Testis (tissue), 3 donors: ENCODE measurements around the gene SPPL3. TPM values are rescaled to one million over a fixed set of nuclear protein-coding genes. Genes with fewer than 3 reads are reported as not detected.

Experiments used
- DNase-seq: peaks from one replicate; pipeline ENCODE4 v3.0.0-alpha.2; 2019
- H3K27ac ChIP-seq, 2 donors: fragments of 200-600 bp; sonication (generic); one replicate each; pipeline ENCODE4 v1.5.1; 2019
- H3K27me3 ChIP-seq: fragments of 200-600 bp; sonication (generic); one replicate; pipeline ENCODE4 v1.5.1; 2019
- H3K36me3 ChIP-seq: fragments of 200-600 bp; sonication (generic); one replicate; pipeline ENCODE4 v1.5.1; 2017; ENCODE audit warnings: low read depth; ENCODE audit errors: missing control alignments
- H3K4me1 ChIP-seq: fragments of 200-600 bp; sonication (generic); one replicate; pipeline ENCODE4 v1.5.1; 2019
- H3K4me3 ChIP-seq, 2 donors: fragments of 200-600 bp; sonication (generic); one replicate each; pipeline ENCODE4 v1.5.1; 2017 to 2019
- H3K9me3 ChIP-seq: fragments of 200-600 bp; sonication (generic); one replicate; pipeline ENCODE4 v1.5.1; 2017
- POLR2A ChIP-seq: fragments of 450-650 bp; IDR thresholded peaks from one replicate; pipeline ENCODE4 v1.6.1; 2017; ENCODE audit warnings: antibody characterized with exemption, mild to moderate bottlenecking, moderate library complexity
- WGBS, 2 donors: methylation state at CpG; one replicate each; pipeline ENCODE4 v1.1.5; 2018; 5-methylcytosine and 5-hydroxymethylcytosine counted together
- intact Hi-C: fragments of 100-400 bp; cut with DNase I; formaldehyde crosslinking; loops from one replicate; pipeline ENCODE4 v1.15.1; 2023; ENCODE audit warnings: low total_unique reads
- polyA plus RNA-seq: library from polyadenylated mRNA; stranded (reverse); fragments of 350-450 nt; fragmentation: Illumina TruSeq; extraction: RNeasy Lipid Tissue Mini Kit (QIAGEN cat#74804); gene quantifications from one replicate; pipeline ENCODE4 v1.2.3, GENCODE V29; 2014; ENCODE audit warnings: low read depth, low replicate concordance; ENCODE audit not compliant: insufficient read depth
- total RNA-seq, 2 donors: library from RNA; depleted of rRNA; stranded (reverse); fragments of >200 nt; gene quantifications; one replicate each; pipeline ENCODE4 v1.2.3, GENCODE V29; 2016
- TF ChIP-seq, protein P1 (sequence below), 3 experiments: fragments of 450-650 bp in 2 of 3; fragments of 200-600 bp in 1 of 3; sonication (generic) in 1 of 3; IDR thresholded peaks; one replicate each; pipeline ENCODE4 v1.5.1; 2016 to 2019; ENCODE audit warnings: antibody characterized with exemption in 3 of 3, mild to moderate bottlenecking in 2 of 3, moderate library complexity in 1 of 3

SPPL3 gene
- total and polyA plus RNA-seq, 3 donors from 2014 or later = 61.1 to 190 (median 65.4) TPM

DNA sequence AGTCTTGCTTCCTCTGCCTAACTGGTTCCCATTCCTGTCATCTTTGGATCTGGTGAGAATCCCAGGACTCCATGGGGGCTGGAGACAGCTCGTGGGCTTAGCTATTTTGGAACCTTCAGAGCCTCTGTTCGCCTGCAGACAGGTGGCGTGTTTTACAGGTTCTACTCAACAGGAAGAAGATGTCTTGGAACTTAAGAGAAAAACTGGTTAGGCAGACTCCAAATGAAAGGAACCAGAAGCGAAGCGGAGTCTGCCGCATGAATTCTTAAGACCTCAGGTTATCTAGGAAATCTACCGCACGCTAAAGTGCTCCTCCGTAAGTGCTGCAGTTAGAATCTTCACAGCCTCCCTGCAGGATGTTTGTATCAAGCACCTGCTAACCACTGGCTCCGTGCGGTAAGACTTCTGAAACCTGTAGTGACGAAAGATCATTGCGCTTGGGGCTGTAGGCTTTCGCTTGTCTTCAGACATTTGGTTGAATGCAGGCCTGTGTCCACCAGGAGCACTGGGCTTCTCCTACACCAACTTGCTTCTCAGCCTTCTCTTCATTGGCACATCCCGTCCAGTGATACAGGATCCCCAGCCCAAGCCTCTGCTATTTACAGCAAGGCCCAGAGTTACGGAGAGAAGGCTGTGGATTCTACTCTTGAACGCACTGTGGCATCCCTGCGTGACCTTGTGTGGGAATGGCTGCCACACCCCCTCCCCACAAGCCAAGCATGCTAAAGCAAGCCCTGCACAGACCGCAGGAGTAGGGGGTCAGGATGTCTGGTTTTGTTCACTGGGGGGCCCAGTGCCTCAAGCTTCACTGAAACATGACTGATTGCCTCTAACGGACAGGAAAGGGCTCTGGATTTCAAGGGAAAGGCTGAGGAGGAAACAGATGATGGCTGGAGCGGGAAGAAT lies 143.6 kb downstream of the SPPL3 start:
- intact Hi-C loops = no loop called here
- no peaks in the 10 kb centered on the region for H3K4me1 ChIP-seq
- H3K36me3 ChIP-seq = no peaks in the 10 kb centered on the region
- H3K27ac ChIP-seq = peak overlapping the region in 1 of 2 donors; percentile 1
- TF ChIP-seq, protein P1, sequence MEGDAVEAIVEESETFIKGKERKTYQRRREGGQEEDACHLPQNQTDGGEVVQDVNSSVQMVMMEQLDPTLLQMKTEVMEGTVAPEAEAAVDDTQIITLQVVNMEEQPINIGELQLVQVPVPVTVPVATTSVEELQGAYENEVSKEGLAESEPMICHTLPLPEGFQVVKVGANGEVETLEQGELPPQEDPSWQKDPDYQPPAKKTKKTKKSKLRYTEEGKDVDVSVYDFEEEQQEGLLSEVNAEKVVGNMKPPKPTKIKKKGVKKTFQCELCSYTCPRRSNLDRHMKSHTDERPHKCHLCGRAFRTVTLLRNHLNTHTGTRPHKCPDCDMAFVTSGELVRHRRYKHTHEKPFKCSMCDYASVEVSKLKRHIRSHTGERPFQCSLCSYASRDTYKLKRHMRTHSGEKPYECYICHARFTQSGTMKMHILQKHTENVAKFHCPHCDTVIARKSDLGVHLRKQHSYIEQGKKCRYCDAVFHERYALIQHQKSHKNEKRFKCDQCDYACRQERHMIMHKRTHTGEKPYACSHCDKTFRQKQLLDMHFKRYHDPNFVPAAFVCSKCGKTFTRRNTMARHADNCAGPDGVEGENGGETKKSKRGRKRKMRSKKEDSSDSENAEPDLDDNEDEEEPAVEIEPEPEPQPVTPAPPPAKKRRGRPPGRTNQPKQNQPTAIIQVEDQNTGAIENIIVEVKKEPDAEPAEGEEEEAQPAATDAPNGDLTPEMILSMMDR (IDR thresholded peaks at IDR 0.05) = no peak
- TF ChIP-seq POLR2A = no peak
- WGBS, 2 donors = 89 to 93% methylated on average over 20 to 21 of the region's 21 CpGs
- no peaks in the 10 kb centered on the region for H3K27me3 ChIP-seq
- H3K4me3 ChIP-seq = no peak overlapping the region
- no peaks in the 10 kb centered on the region for H3K9me3 ChIP-seq
- DNase-seq = no peak

DNA sequence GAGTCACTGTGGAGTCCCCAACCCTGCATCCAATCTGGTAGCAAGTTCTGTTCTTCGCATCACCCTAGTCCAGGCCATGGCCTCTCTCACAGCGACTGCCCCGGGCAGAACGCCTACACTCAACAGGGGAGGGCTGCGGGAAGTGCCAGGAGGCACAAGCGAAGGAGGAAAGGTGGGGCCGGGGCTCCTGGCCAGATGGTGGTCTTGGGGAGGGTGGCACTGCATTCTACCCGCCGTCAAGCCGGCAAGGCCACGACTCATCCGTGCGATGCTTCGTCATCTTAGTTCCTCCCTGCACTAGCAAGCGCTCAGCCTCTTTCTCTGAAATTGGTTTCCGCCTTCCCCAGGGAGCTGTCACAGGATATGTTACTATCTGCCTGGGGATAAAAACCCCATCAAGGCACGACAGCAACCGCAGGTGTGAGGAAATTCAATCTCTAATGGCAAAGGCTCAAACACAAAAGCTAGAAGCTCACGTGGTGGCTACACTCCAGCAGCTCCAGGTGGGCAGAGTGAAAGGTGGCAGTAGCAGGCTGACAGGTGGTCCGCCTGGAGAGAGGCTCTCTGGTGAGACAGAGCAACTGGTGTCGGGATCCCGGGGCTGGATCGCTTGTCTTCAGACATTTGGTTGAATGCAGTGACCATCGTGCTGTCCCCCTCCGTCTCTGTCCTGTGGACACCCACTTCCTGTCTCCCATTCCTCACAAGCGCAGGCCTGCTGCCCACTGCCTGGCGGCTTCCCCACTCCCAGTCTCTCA lies 144.4 kb downstream of the SPPL3 start:
- Histone ChIP-seq H3K4me1 (no peaks in the 10 kb centered on the region), H3K4me3 (no peak overlapping the region), H3K9me3 (no peaks in the 10 kb centered on the region), H3K27ac (no peak overlapping the region), H3K27me3 (no peaks in the 10 kb centered on the region), H3K36me3 (no peaks in the 10 kb centered on the region)
- DNase-seq = no peak
- intact Hi-C loops = no loop called here
- WGBS, 2 donors = 85 to 86% methylated on average over 24 to 27 of the region's 27 CpGs
- TF ChIP-seq, protein P1 (IDR thresholded peaks at IDR 0.05) = no peak
- no peak for TF ChIP-seq POLR2A

DNA sequence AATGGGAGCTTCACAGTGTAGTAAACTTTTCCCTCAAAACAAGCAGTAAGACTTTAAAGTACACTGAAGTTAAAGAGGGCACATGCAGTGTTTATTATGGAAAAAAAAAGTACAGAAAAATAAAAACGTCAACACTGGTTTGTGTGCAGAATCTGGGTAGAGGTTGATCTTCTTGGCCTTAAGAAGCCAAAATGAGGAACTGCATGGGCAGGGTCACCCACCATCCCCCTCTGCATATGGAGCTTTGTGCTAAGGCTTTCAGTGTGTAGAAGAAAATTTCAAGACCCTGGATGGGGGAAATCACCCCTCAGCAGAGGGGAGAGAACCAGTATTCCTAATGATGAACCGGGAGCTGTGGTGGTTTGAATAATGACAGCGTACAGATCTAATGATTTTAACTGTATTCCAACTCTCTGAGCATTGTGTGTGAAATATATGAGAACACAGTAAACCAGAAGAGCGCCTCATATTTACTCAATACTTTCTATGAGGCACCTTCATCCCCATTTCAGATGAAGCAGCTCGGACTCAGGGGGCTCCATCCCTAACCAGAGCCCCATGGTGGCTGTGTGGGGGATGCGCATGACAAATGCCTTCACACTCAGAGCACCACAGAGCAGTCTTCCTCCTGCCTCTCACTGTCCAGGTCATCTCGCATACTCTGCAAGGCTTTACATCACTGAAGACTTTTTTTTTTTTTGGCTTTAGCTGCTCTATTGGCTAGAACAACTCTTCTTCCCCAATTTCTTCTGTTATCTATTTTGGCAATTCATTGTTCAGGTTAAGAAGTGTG lies 145.2 kb downstream of the SPPL3 start:
- no peak overlapping the region for H3K4me3 ChIP-seq
- DNase-seq = no peak
- H3K27ac ChIP-seq = no peak overlapping the region
- no peaks in the 10 kb centered on the region for H3K4me1 ChIP-seq
- intact Hi-C loops = no loop called here
- no peak for TF ChIP-seq POLR2A
- TF ChIP-seq, protein P1 (IDR thresholded peaks at IDR 0.05) = no peak
- WGBS, 2 donors = 83 to 90% methylated on average over 7 of the region's 7 CpGs
- H3K27me3 ChIP-seq = no peaks in the 10 kb centered on the region
- no peaks in the 10 kb centered on the region for H3K36me3 ChIP-seq
- no peaks in the 10 kb centered on the region for H3K9me3 ChIP-seq

DNA sequence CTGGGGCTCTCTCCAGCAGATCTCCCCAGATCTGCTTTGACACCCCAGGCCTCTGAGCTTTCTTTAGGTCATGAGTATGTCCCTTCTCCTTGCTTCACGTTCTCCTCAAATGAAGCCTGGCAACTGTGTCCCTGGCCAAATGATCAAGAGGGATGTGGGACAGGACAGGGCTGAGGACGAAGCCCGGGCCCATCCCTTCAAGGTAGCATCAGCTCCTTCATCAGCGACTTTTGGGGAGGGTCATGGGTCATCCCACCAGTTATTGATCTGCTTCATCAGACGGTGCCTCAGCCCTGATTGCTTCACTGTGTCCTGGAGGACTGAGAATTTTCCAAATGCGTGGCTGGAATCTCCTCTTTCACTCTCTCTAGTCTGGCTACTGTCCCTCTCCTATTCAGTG lies 146.2 kb downstream of the SPPL3 start:
- intact Hi-C loops = no loop called here
- TF ChIP-seq, protein P1 (IDR thresholded peaks at IDR 0.05) = no peak
- no peak for TF ChIP-seq POLR2A
- no peaks in the 10 kb centered on the region for H3K36me3 ChIP-seq
- 77 to 87% methylated on average over 5 to 6 of the region's 6 CpGs for WGBS, 2 donors
- H3K4me3 ChIP-seq = no peak overlapping the region
- no peak overlapping the region for H3K27ac ChIP-seq
- no peaks in the 10 kb centered on the region for H3K27me3 ChIP-seq
- H3K4me1 ChIP-seq = no peaks in the 10 kb centered on the region
- no peaks in the 10 kb centered on the region for H3K9me3 ChIP-seq
- no peak for DNase-seq
